ENCODE measurements around the gene PLXNA1. TPM values are rescaled to one million over a fixed set of nuclear protein-coding genes. Genes with fewer than 3 reads are reported as not detected.

PLXNA1 gene
- total RNA-seq, 1 experiment from 2014 or later: 30.3 TPM

DNA sequence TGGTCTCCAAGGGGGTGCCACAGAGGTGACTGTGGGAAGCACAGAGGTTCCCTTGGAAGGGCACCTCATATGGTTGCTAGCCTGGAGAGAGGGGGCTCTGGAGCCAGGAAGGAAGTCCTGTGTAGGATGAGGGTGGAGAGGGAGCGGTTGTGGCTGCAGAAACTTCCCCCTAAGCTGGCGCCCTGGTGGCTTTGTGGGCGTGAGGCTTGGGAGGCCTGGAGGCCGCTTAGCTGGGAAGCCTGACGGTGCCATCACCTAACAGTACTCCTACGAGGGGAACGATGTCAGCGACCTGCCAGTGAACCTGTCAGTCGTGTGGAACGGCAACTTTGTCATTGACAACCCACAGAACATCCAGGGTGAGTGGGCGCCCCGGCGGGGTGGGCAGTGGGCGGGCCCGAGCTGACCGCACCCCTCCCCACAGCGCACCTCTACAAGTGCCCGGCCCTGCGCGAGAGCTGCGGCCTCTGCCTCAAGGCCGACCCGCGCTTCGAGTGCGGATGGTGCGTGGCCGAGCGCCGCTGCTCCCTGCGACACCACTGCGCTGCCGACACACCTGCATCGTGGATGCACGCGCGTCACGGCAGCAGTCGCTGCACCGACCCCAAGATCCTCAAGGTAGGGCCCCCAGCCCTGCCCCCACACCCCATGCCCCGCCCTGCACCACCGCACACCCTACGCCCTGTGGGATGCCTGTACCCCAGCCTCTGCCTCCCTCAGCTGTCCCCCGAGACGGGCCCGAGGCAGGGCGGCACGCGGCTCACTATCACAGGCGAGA is 31.0 kb downstream of the PLXNA1 start:
- intact Hi-C loops (cut with micrococcal nuclease): no loop called here
- no peaks in the 10 kb centered on the region for H3K79me2 ChIP-seq (ENCODE audit: insufficient read depth, low read length)
- H3K27me3 ChIP-seq (ENCODE audit: insufficient read depth, low read length): no peaks in the 10 kb centered on the region
- H3K27ac ChIP-seq (ENCODE audit: low read depth, low read length): no peak overlapping the region
- DNase-seq (ENCODE audit: low read depth, low spot score): no peak
- ATAC-seq: no peak
- ChIA-PET POLR2A (no interaction called here), CTCF (no interaction called here), RAD21 (ENCODE audit: low non-redundant PET in 1 of 2, low total read pairs in 2 of 2, uncharacterized antibody in 2 of 2, unreplicated experiment in 2 of 2) (interaction anchor here in 1 of 2 experiments (0.6 kb wide), 1 partner anchor 51 kb away, joined by 3 read pairs; no protein-coding TSS in a partner anchor)
- BruUV-seq (replicated peaks): no TSS peak
- no peaks in the 10 kb centered on the region for H4K20me1 ChIP-seq (ENCODE audit: insufficient read depth)
- H3K4me1 ChIP-seq (ENCODE audit: control insufficient read depth in 1 of 2, insufficient read depth in 2 of 2, low read length in 2 of 2): peaks cover 0 to 3% of the 10 kb centered on the region in 2 experiments; a peak in 1 of 4 replicates
- no peaks in the 10 kb centered on the region for H3K9me2 ChIP-seq (ENCODE audit: insufficient read depth)
- H2AFZ ChIP-seq (ENCODE audit: low read depth, low read length, poor library complexity, severe bottlenecking): no peak overlapping the region
- no peak overlapping the region for H3K9ac ChIP-seq (ENCODE audit: low read length)
- no peak overlapping the region for H3K4me2 ChIP-seq (ENCODE audit: low read length)
- peaks cover 0 to 9% of the 10 kb centered on the region in 2 experiments; a peak in 2 of 4 replicates for H3K36me3 ChIP-seq (ENCODE audit: control insufficient read depth in 1 of 2, insufficient read depth in 2 of 2, low read length in 2 of 2)
- no peak for TF ChIP-seq SRF (IDR thresholded peaks at IDR 0.05; ENCODE audit: low read depth)
- TF ChIP-seq, protein P1, sequence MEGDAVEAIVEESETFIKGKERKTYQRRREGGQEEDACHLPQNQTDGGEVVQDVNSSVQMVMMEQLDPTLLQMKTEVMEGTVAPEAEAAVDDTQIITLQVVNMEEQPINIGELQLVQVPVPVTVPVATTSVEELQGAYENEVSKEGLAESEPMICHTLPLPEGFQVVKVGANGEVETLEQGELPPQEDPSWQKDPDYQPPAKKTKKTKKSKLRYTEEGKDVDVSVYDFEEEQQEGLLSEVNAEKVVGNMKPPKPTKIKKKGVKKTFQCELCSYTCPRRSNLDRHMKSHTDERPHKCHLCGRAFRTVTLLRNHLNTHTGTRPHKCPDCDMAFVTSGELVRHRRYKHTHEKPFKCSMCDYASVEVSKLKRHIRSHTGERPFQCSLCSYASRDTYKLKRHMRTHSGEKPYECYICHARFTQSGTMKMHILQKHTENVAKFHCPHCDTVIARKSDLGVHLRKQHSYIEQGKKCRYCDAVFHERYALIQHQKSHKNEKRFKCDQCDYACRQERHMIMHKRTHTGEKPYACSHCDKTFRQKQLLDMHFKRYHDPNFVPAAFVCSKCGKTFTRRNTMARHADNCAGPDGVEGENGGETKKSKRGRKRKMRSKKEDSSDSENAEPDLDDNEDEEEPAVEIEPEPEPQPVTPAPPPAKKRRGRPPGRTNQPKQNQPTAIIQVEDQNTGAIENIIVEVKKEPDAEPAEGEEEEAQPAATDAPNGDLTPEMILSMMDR (IDR thresholded peaks at IDR 0.05 in 2 of 3, conservative IDR thresholded peaks at IDR 0.05 in 1 of 3; ENCODE audit: borderline replicate concordance in 1 of 3, insufficient read depth in 1 of 3, low read depth in 2 of 3, low read length in 2 of 3): no peak
- H3K4me3 ChIP-seq (replicated peaks in 1 of 2; ENCODE audit: low read depth in 1 of 2, low read length in 2 of 2): no peak overlapping the region
- no peaks in the 10 kb centered on the region for H3K9me3 ChIP-seq (ENCODE audit: control insufficient read depth in 1 of 2, insufficient read depth in 1 of 2, low read depth in 1 of 2, low read length in 2 of 2)

DNA sequence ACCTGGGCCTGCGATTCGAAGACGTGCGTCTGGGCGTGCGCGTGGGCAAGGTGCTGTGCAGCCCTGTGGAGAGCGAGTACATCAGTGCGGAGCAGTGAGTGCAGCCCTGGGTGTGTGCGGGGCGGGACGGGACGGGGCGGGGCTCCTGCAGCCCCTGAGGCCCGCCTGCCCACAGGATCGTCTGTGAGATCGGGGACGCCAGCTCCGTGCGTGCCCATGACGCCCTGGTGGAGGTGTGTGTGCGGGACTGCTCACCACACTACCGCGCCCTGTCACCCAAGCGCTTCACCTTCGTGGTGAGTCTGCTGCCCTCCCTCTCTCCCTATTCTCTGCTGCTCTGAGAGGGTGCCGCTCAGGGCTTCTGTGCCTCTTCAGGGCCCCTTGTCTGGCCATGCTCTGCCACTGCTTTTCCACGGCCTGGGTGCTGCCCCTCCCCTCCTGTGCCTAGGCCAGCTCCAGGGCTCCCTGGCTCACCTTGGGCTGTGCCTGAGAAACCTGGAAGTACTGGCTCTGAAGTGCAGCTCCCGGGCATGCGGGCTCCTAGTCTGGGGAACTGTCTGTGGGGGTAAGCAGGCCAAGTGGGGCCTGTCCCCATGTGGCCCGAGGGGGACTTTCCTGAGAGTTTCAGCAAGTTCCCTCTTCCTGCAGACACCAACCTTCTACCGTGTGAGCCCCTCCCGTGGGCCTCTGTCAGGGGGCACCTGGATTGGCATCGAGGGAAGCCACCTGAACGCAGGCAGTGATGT is 31.8 kb downstream of the PLXNA1 start:
- Histone ChIP-seq H3K36me3 (ENCODE audit: control insufficient read depth in 1 of 2, insufficient read depth in 2 of 2, low read length in 2 of 2) (peaks cover 0 to 10% of the 10 kb centered on the region in 2 experiments; a peak in 2 of 4 replicates), H3K9me3 (ENCODE audit: control insufficient read depth in 1 of 2, insufficient read depth in 1 of 2, low read depth in 1 of 2, low read length in 2 of 2) (no peaks in the 10 kb centered on the region), H3K79me2 (ENCODE audit: insufficient read depth, low read length) (no peaks in the 10 kb centered on the region), H3K27me3 (ENCODE audit: insufficient read depth, low read length) (no peaks in the 10 kb centered on the region), H3K9ac (ENCODE audit: low read length) (no peak overlapping the region), H3K4me3 (replicated peaks in 1 of 2; ENCODE audit: low read depth in 1 of 2, low read length in 2 of 2) (no peak overlapping the region), H3K27ac (ENCODE audit: low read depth, low read length) (no peak overlapping the region), H3K4me1 (ENCODE audit: control insufficient read depth in 1 of 2, insufficient read depth in 2 of 2, low read length in 2 of 2) (peaks cover 0 to 3% of the 10 kb centered on the region in 2 experiments; a peak in 1 of 4 replicates), H2AFZ (ENCODE audit: low read depth, low read length, poor library complexity, severe bottlenecking) (no peak overlapping the region), H3K9me2 (ENCODE audit: insufficient read depth) (no peaks in the 10 kb centered on the region), H3K4me2 (ENCODE audit: low read length) (no peak overlapping the region), H4K20me1 (ENCODE audit: insufficient read depth) (no peaks in the 10 kb centered on the region)
- DNase-seq (ENCODE audit: low read depth, low spot score): no peak
- CTCF ChIA-PET: no interaction called here
- intact Hi-C loops (cut with micrococcal nuclease): no loop called here
- POLR2A ChIA-PET: no interaction called here
- TF ChIP-seq, protein P1 (IDR thresholded peaks at IDR 0.05 in 2 of 3, conservative IDR thresholded peaks at IDR 0.05 in 1 of 3; ENCODE audit: borderline replicate concordance in 1 of 3, insufficient read depth in 1 of 3, low read depth in 2 of 3, low read length in 2 of 3): no peak
- TF ChIP-seq ZFX (IDR thresholded peaks at IDR 0.05): no peak
- TF ChIP-seq, protein P2, sequence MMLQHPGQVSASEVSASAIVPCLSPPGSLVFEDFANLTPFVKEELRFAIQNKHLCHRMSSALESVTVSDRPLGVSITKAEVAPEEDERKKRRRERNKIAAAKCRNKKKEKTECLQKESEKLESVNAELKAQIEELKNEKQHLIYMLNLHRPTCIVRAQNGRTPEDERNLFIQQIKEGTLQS (IDR thresholded peaks at IDR 0.05): no peak
- no TSS peak for BruUV-seq (replicated peaks)
- RAD21 ChIA-PET (ENCODE audit: low non-redundant PET in 1 of 2, low total read pairs in 2 of 2, uncharacterized antibody in 2 of 2, unreplicated experiment in 2 of 2): interaction anchor here in 1 of 2 experiments (0.6 kb wide), 1 partner anchor 51 kb away, joined by 3 read pairs; no protein-coding TSS in a partner anchor
- ATAC-seq: no peak
